GM23338 (cell line): Measurements from ENCODE around the gene FBXW10. TPM values are rescaled to one million over a fixed set of nuclear protein-coding genes. Genes with fewer than 3 reads are reported as not detected.
"Not testable (repeated sequence)": the region's sequence is repeated elsewhere in the genome, so short reads cannot be mapped to it uniquely, and the experiment has no call there.

Experiments
- ATAC-seq: fragments of 200-7000 bp; cut with Tn5 transposase; 3 replicates; pipeline ENCODE4 v1.9.1; 2020
- DNase-seq: peaks from one replicate; pipeline ENCODE4 v3.0.0-alpha.2; 2015; ENCODE audit warnings: low spot score
- H2AFZ ChIP-seq: fragments of 200-600 bp; sonication (generic); 2 replicates; pipeline ENCODE4 v1.8.0; 2016; ENCODE audit warnings: antibody characterized with exemption, mild to moderate bottlenecking, moderate library complexity
- H3F3A ChIP-seq: fragments of 200-600 bp; sonication (generic); replicated peaks from 2 replicates; pipeline ENCODE4 v1.8.0; 2017; ENCODE audit warnings: antibody characterized with exemption, mixed run types, low read depth
- H3K27ac ChIP-seq: fragments of 200-600 bp; sonication (generic); 2 replicates; pipeline ENCODE4 v1.6.1; 2016; ENCODE audit warnings: low read depth
- H3K27me3 ChIP-seq: fragments of 200-600 bp; sonication (generic); 2 replicates; pipeline ENCODE4 v1.8.0; 2016; ENCODE audit warnings: mild to moderate bottlenecking, mixed run types, moderate library complexity; ENCODE audit not compliant: insufficient read depth
- H3K36me3 ChIP-seq: fragments of 200-600 bp; sonication (generic); 2 replicates; pipeline ENCODE4 v1.8.0; 2016; ENCODE audit warnings: mild to moderate bottlenecking; ENCODE audit not compliant: insufficient read depth
- H3K4me1 ChIP-seq: fragments of 200-600 bp; sonication (generic); 2 replicates; pipeline ENCODE4 v1.8.0; 2016; ENCODE audit warnings: mild to moderate bottlenecking, moderate library complexity; ENCODE audit not compliant: insufficient read depth
- H3K4me2 ChIP-seq: fragments of 200-600 bp; sonication (generic); 2 replicates; pipeline ENCODE4 v1.7.1; 2017; ENCODE audit warnings: mixed run types
- H3K4me3 ChIP-seq: fragments of 200-600 bp; sonication (generic); 2 replicates; pipeline ENCODE4 v1.6.1; 2016; ENCODE audit warnings: mixed run types
- H3K79me2 ChIP-seq: fragments of 200-600 bp; sonication (generic); replicated peaks from 2 replicates; pipeline ENCODE4 v1.8.0; 2017; ENCODE audit warnings: mild to moderate bottlenecking; ENCODE audit not compliant: insufficient read depth
- H3K9me2 ChIP-seq: fragments of 200-600 bp; sonication (generic); 2 replicates; pipeline ENCODE4 v1.8.0; 2017; ENCODE audit not compliant: insufficient read depth
- H4K20me1 ChIP-seq: fragments of 200-600 bp; sonication (generic); replicated peaks from 2 replicates; pipeline ENCODE4 v1.8.0; 2017; ENCODE audit warnings: mild to moderate bottlenecking; ENCODE audit not compliant: insufficient read depth
- H3K27ac Mint-ChIP-seq: 2 replicates; pipeline ENCODE4 v1.8.0; 2020; ENCODE audit warnings: inconsistent platforms, mild to moderate bottlenecking, moderate library complexity, mixed read lengths
- H3K27me3 Mint-ChIP-seq: 3 replicates; pipeline ENCODE4 v1.8.0; 2022; ENCODE audit warnings: low read depth, mild to moderate bottlenecking, moderate library complexity, mixed read lengths, inconsistent platforms; ENCODE audit not compliant: insufficient read depth, poor library complexity
- H3K36me3 Mint-ChIP-seq: 3 replicates; pipeline ENCODE4 v1.8.0; 2021; ENCODE audit warnings: low read depth, mild to moderate bottlenecking, inconsistent platforms, moderate library complexity, mixed read lengths
- H3K4me1 Mint-ChIP-seq: 3 replicates; pipeline ENCODE4 v1.8.0; 2020; ENCODE audit warnings: mild to moderate bottlenecking, inconsistent platforms, mixed read lengths
- H3K4me3 Mint-ChIP-seq: 3 replicates; pipeline ENCODE4 v1.8.0; 2021; ENCODE audit warnings: moderate library complexity, mild to moderate bottlenecking, inconsistent platforms, mixed read lengths
- H3K9me3 Mint-ChIP-seq: 3 replicates; pipeline ENCODE4 v1.8.0; 2020; ENCODE audit warnings: moderate library complexity, mild to moderate bottlenecking, inconsistent platforms, mixed read lengths
- polyA plus RNA-seq: library from polyadenylated mRNA; unstranded; fragments of >200 nt; fragmentation: Nextera tagmentation; extraction: Ambion mirVana; gene quantifications from 2 replicates; pipeline ENCODE4 v1.2.1, GENCODE V29; 2016
- total RNA-seq: library from RNA; depleted of rRNA; stranded (reverse); fragments of >200 nt; shearing (Covaris generic); gene quantifications from 2 replicates; pipeline ENCODE4 v1.2.3, GENCODE V29; 2014

Gene FBXW10
- total and polyA plus RNA-seq, 2 experiments from 2014 or later: 0.07 TPM; not detected in 1

DNA sequence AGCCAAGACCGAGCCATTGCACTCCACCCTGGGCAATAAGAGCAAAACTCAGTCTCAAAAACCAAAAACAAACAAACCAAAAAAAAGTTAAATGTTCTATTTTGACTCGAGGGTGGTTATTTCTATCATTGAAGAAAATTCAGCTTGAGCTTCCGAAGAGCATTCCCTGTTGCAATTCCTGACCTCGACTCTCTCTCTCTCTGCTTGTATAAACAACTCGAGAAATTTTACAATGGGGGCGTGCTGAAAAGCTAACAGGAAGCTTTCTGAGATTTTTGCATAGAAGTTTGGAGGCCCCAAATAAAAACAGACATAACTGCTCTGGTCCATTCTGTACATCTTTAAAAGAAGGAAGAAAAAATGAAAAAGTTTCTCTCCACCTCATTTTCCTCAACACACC lies 3.6 kb downstream of the FBXW10 start:
- not testable (repeated sequence) for H4K20me1 ChIP-seq, DNase-seq, H2AFZ ChIP-seq, H3K9me3 Mint-ChIP-seq, H3K9me2 ChIP-seq, H3K79me2 ChIP-seq, H3K4me3 Mint-ChIP-seq, H3K27ac ChIP-seq, H3K36me3 Mint-ChIP-seq, H3K4me1 ChIP-seq, H3K27me3 ChIP-seq, H3K4me1 Mint-ChIP-seq, ATAC-seq, H3K4me3 ChIP-seq, H3K36me3 ChIP-seq, H3K27ac Mint-ChIP-seq, H3F3A ChIP-seq, H3K27me3 Mint-ChIP-seq, H3K4me2 ChIP-seq

DNA sequence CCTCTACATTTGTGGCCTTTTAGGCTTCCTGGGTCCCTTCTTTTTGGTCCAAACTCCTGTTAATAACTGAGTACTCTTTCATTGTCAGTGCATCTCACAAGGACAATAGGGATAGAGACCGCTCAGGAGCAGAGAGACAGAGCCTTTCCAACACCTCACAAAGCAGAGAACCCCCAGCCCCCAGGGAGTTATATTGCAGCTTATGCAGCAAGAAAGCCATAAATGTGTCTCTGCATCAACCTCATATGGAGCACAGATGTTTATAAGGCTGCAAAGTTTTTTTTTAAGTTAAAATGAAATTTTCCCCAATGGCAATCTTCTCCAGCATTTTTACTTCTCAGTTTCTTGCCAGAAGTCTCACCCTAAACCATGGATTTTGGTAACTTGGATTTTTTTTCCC lies 6.4 kb downstream of the FBXW10 start:
- H3K27ac ChIP-seq, H3K27me3 Mint-ChIP-seq, H3K36me3 Mint-ChIP-seq: not testable (repeated sequence)

DNA sequence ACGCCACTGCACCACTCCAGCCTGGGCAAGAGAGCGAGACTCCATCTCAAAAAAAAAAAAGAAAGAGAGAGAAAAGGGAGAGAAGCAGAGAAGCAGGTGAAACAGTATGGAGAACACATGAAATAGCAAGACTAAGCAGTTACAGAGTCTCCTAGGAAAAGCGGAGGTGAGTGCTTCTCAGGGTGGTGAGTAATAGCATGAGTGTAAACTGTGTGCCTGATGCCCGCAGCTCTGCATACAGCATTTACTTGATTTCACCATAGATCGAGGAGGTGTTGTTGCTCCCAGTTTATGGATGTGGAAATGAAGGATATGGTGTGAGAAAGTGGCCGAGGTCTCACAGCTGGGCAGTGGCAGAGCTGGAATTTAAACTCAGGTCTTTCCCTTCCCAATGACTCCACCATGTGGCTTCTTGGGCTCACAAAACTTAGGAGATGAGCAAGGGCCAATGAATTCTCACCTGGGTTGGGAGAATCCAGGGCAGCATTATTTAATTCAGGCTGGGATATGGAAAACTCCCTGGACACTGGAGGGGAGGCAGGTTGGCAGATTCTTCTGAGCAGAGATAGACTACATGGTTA lies 10.1 kb downstream of the FBXW10 start:
- not testable (repeated sequence) for DNase-seq, H3F3A ChIP-seq, H3K27ac ChIP-seq, H3K4me1 ChIP-seq, H4K20me1 ChIP-seq, H3K4me3 Mint-ChIP-seq, H3K27me3 ChIP-seq, H3K79me2 ChIP-seq, H3K4me1 Mint-ChIP-seq, H3K4me3 ChIP-seq, H3K27me3 Mint-ChIP-seq, H3K27ac Mint-ChIP-seq, H3K4me2 ChIP-seq, H3K9me3 Mint-ChIP-seq, H3K36me3 ChIP-seq, H3K9me2 ChIP-seq, H3K36me3 Mint-ChIP-seq, H2AFZ ChIP-seq
- ATAC-seq: peak; percentile 76

More for the DNA sequence above, 6.4 kb downstream of the FBXW10 start:
- not testable (repeated sequence) for H3K4me3 Mint-ChIP-seq, H3K36me3 ChIP-seq, H3K27me3 ChIP-seq, H3K4me1 ChIP-seq, H3K4me1 Mint-ChIP-seq, H3K9me2 ChIP-seq, H3K4me3 ChIP-seq, H2AFZ ChIP-seq, H3K4me2 ChIP-seq, H3K9me3 Mint-ChIP-seq, H3K27ac Mint-ChIP-seq, H3K79me2 ChIP-seq, DNase-seq, H3F3A ChIP-seq, ATAC-seq, H4K20me1 ChIP-seq

DNA sequence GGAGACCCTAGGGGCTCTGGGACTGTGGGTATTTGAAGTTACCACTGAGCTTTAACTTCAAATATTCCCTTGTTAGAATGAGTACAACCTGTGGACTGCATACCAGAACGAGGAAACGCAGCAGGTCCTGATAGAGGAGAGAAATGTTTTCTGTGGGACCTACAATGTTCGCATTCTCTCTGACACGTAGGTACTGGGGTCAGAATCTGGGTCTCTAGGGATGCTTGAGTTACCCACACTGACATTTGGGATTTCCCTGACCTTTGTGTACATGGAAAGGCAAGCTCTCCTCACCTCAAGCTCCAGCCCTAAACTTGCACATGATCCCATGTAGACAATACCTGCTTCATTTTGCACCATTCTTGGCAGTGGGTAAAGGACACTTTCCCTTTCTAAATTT lies 12.1 kb downstream of the FBXW10 start:
- H3K27ac ChIP-seq, H3K36me3 ChIP-seq, H3K4me2 ChIP-seq, DNase-seq, ATAC-seq, H3K36me3 Mint-ChIP-seq, H3K27ac Mint-ChIP-seq, H3K4me1 Mint-ChIP-seq, H3K4me3 Mint-ChIP-seq, H2AFZ ChIP-seq, H3K9me2 ChIP-seq, H3K27me3 Mint-ChIP-seq, H4K20me1 ChIP-seq, H3K27me3 ChIP-seq, H3F3A ChIP-seq, H3K9me3 Mint-ChIP-seq, H3K4me3 ChIP-seq, H3K79me2 ChIP-seq, H3K4me1 ChIP-seq: not testable (repeated sequence)

DNA sequence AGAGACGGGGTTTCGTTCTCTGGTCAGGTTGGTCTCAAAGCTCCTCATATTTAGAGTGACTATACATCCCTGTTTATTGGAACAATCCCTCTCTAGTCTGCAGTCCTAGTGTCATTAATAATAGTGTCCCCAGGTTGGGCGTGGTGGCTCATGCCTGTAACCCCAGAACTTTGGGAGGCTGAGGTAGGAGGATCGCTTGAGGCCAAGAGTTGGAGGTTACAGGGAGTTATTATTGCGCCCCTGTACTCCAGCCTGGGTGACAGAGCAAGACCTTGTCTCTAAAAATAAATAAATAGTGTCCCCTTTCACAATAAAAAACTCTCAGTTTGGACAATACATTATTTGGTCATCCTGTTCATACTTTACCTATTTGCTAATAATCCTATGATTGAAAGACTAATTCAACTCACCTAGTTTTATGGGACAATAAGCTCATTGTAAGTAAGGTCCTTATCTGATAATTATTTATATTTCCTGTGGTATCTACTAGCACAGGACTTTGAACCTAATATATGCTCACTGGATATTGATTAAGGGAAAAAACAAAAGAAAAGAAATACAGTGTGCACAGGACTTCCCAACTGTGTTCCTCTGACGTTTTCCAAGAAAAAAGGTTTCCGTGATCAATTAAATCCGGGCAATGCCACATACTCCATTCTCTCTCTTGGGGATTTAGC lies 13.7 kb downstream of the FBXW10 start:
- not testable (repeated sequence) for H2AFZ ChIP-seq, H3F3A ChIP-seq, H3K9me2 ChIP-seq, H3K36me3 Mint-ChIP-seq, H3K9me3 Mint-ChIP-seq, H3K4me3 ChIP-seq, H3K27me3 Mint-ChIP-seq, DNase-seq, H3K27me3 ChIP-seq, H3K27ac Mint-ChIP-seq, ATAC-seq, H4K20me1 ChIP-seq, H3K79me2 ChIP-seq, H3K27ac ChIP-seq, H3K4me1 Mint-ChIP-seq, H3K4me3 Mint-ChIP-seq, H3K36me3 ChIP-seq, H3K4me1 ChIP-seq, H3K4me2 ChIP-seq

DNA sequence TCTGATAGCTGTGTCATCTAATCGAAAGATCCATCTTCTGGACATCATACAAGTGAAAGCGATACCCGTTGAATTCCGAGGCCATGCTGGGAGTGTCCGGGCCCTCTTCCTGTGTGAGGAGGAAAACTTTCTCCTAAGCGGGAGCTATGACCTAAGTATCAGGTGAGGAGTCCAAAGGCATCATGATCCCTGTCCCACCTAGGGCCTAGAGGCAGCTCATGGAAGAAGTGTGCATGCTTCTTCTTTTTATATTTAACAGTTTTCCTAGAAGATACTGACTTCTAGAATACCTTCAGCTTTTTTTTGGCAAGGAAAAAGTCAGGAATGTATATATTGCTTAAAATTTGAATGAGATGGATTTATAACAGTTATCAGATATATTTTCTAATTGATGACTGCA lies 14.5 kb downstream of the FBXW10 start:
- not testable (repeated sequence) for H2AFZ ChIP-seq, H3F3A ChIP-seq, H3K27ac Mint-ChIP-seq, H3K36me3 ChIP-seq, H3K4me1 ChIP-seq, H3K4me3 ChIP-seq, H3K36me3 Mint-ChIP-seq, H3K27me3 ChIP-seq, H3K4me1 Mint-ChIP-seq, H3K9me2 ChIP-seq, H3K79me2 ChIP-seq, H3K9me3 Mint-ChIP-seq, H4K20me1 ChIP-seq, H3K4me3 Mint-ChIP-seq, ATAC-seq, H3K27ac ChIP-seq, H3K27me3 Mint-ChIP-seq, H3K4me2 ChIP-seq, DNase-seq

DNA sequence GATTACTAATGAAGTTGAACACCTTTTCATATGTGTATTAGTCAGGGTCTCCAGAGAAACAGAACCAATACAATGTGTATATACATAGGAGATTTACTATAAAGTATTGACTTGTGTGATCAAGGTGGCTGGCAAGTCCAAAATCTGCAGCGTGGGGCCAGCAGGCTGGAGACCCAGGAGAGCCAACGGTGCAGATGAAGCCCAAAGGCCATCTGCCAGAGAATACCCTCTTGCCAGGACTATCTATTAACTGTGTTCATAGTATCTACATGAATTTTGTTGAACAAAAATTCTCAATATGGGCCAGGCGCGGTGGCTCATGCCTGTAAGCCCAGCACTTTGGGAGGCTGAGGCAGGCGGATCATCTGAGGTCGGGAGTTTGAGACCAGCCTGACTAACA lies 16.4 kb downstream of the FBXW10 start:
- not testable (repeated sequence) for H3K4me3 Mint-ChIP-seq, H3K27me3 Mint-ChIP-seq, H3K4me1 ChIP-seq, H3K9me3 Mint-ChIP-seq, H3K27me3 ChIP-seq, ATAC-seq, H4K20me1 ChIP-seq, H3K27ac ChIP-seq, H3K4me1 Mint-ChIP-seq, H3F3A ChIP-seq, H3K9me2 ChIP-seq, H3K4me3 ChIP-seq, H3K4me2 ChIP-seq, H3K36me3 ChIP-seq, DNase-seq, H2AFZ ChIP-seq, H3K79me2 ChIP-seq, H3K27ac Mint-ChIP-seq, H3K36me3 Mint-ChIP-seq
